Stomach (tissue), 4 donors: ENCODE results near the gene DENR.

ENCODE experiments used
- CTCF ChIP-seq, 7 experiments: fragments of 450-650 bp in 4 of 7; fragments of 200-600 bp in 3 of 7; sonication (generic) in 3 of 7; IDR thresholded peaks; one replicate each; pipeline ENCODE4 v1.5.1; 2016 to 2019; ENCODE audit warnings: antibody characterized with exemption in 7 of 7, control low read depth in 2 of 7, mild to moderate bottlenecking in 1 of 7
- EP300 ChIP-seq: sonication (generic); formaldehyde crosslinking; IDR thresholded peaks from one replicate; pipeline ENCODE4 v1.6.1; 2017; ENCODE audit warnings: antibody characterized with exemption
- POLR2A ChIP-seq, 4 donors: fragments of 450-650 bp; IDR thresholded peaks; one replicate each; pipeline ENCODE4 v1.6.1; 2016; ENCODE audit warnings: antibody characterized with exemption in 4 of 4, control low read depth in 2 of 4, mild to moderate bottlenecking in 1 of 4, moderate library complexity in 1 of 4
- POLR2AphosphoS5 ChIP-seq, 3 donors: sonication (generic); formaldehyde crosslinking; IDR thresholded peaks; one replicate each; pipeline ENCODE4 v1.6.1; 2016; ENCODE audit warnings: antibody characterized with exemption in 3 of 3

DNA sequence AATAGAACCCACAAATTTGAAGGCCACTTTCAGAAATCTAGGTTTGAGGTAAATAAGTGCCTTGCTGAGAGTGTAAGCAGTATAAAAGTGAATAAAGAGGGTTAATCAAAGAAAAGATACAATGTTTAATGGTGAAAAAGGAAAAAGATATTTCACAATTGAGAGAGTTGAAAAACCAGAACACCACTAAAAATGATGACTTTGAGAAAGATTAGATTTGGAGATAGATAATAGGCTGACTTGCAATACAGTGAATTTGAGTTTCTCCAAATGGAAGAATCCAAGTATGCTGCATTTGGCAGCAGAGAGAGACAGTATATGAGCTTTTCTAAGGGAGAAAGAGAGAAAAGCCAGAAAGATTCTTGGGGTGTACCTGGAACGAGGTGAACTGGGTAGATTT lies 2.2 kb downstream of the DENR start:
- TF ChIP-seq CTCF (IDR thresholded peaks at IDR 0.05) (no peak), POLR2A (IDR thresholded peaks at IDR 0.05) (no peak), POLR2AphosphoS5 (IDR thresholded peaks at IDR 0.05) (no peak), EP300 (no peak)
